Mammary epithelial cell (primary cell): ENCODE measurements around the gene SLC22A13.

Experiments used
- CTCF ChIP-seq, 2 donors: IDR thresholded peaks in 1 of 2; conservative IDR thresholded peaks in 1 of 2; 2 replicates each; pipeline ENCODE4 v1.5.1; 2011 to 2012; ENCODE audit warnings: inconsistent platforms in 2 of 2, low read length in 2 of 2, mild to moderate bottlenecking in 2 of 2, control low read depth in 1 of 2, low read depth in 1 of 2; ENCODE audit not compliant: insufficient read depth in 1 of 2; ENCODE audit errors: extremely low read depth in 1 of 2
- EZH2 ChIP-seq: IDR thresholded peaks from 2 replicates; pipeline ENCODE4 v1.6.1; 2012; ENCODE audit warnings: low read length, inconsistent platforms, borderline replicate concordance

DNA sequence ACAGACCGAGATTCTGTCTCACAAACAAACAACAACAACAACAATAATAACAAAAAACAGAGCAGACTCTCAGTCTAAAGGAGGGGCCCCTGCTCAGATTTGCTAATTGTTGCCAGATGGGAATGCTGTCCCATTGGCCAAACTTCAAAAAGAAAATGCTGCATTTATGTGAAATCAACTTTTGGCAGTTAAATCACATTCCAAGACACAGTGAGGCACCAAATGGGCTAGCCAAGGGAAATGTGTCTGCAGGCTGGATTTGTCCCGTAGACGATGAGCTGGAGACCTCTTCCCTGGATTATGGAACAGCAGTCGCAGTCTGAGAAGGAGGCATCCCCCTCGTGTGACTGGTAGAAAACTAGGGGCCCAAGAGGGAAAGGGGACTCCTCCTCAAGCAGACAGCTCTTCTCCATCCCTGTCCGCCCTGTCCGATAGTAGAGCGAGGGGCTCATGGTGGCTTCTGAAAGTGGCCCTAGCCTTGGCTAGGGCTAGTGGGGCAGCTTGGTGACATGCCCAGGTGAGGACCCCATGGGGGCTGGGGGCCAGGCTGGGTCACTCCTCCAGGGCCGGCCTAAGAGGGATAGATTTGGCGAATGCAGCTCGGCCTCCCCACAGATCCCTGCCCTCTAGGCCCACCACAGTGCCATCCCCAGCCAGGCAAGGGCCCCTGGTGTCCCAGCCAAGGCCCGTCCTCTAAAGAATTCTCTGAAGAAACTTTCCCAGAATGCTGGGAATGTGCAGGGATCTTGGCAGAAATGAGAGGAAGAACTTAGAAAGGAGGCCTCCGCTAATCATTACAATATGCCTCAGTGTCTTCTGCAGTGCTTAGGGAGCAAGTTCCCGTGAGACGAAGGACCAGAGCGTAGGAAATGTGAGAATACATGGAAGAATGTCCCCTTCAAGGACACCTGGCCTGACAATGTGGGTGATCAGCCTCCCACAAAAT is 18.5 kb downstream of the SLC22A13 start:
- TF ChIP-seq EZH2 = no peak
- no peak for TF ChIP-seq CTCF (conservative IDR thresholded peaks at IDR 0.05 in 1 of 2, IDR thresholded peaks at IDR 0.05 in 1 of 2; ENCODE audit: extremely low read depth in 1 of 2, insufficient read depth in 1 of 2, low read depth in 1 of 2, low read length in 2 of 2)
